Measurements from ENCODE around the gene RUNX3. TPM values are rescaled to one million over a fixed set of nuclear protein-coding genes. Genes with fewer than 3 reads are reported as not detected.

Gene RUNX3
- polyA plus RNA-seq, 1 donor (not counting 4 experiments of a cell fraction or from before 2014, with no cell fraction given): not detected

- H3K4me3 ChIP-seq (ENCODE audit: control insufficient read depth in 2 of 3, extremely low read depth in 1 of 3, insufficient read depth in 2 of 3, low read depth in 1 of 3, low read length in 3 of 3): no peak overlapping the region
- no peaks in the 10 kb centered on the region for H4K20me1 ChIP-seq (ENCODE audit: control insufficient read depth, extremely low read depth, insufficient read depth, low read length)
- no peaks in the 10 kb centered on the region for H3K4me1 ChIP-seq (ENCODE audit: control insufficient read depth, extremely low read depth, insufficient read depth, low read length)
- dilution Hi-C loops (cut with MboI; ENCODE audit: extremely low pct_ligation_motif_present, low sequenced_read_pairs): no loop called here
- no peak overlapping the region for H3K9ac ChIP-seq (ENCODE audit: control insufficient read depth, extremely low read depth, insufficient read depth, low read length)
- no peak overlapping the region for H3K27ac ChIP-seq (ENCODE audit: control insufficient read depth, insufficient read depth, low read length)
- no peak overlapping the region for H3K4me2 ChIP-seq (ENCODE audit: control insufficient read depth, extremely low read depth, insufficient read depth, low read depth, low read length)
- peaks cover 27% of the 10 kb centered on the region for H3K27me3 ChIP-seq (ENCODE audit: control insufficient read depth, extremely low read depth, insufficient read depth, low read length)
- no peaks in the 10 kb centered on the region for H3K36me3 ChIP-seq (ENCODE audit: control insufficient read depth in 2 of 2, extremely low read depth in 1 of 2, insufficient read depth in 2 of 2, low read length in 2 of 2)
- H2AFZ ChIP-seq (ENCODE audit: control insufficient read depth, low read length): no peak overlapping the region
- H3K9me3 ChIP-seq (ENCODE audit: control insufficient read depth, low read depth, low read length): no peaks in the 10 kb centered on the region
- TF ChIP-seq EZH2 (IDR thresholded peaks at IDR 0.05; ENCODE audit: low read length): no peak
- TF ChIP-seq, protein P1, sequence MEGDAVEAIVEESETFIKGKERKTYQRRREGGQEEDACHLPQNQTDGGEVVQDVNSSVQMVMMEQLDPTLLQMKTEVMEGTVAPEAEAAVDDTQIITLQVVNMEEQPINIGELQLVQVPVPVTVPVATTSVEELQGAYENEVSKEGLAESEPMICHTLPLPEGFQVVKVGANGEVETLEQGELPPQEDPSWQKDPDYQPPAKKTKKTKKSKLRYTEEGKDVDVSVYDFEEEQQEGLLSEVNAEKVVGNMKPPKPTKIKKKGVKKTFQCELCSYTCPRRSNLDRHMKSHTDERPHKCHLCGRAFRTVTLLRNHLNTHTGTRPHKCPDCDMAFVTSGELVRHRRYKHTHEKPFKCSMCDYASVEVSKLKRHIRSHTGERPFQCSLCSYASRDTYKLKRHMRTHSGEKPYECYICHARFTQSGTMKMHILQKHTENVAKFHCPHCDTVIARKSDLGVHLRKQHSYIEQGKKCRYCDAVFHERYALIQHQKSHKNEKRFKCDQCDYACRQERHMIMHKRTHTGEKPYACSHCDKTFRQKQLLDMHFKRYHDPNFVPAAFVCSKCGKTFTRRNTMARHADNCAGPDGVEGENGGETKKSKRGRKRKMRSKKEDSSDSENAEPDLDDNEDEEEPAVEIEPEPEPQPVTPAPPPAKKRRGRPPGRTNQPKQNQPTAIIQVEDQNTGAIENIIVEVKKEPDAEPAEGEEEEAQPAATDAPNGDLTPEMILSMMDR (optimal IDR thresholded peaks at IDR 0.05 in 1 of 3, IDR thresholded peaks at IDR 0.05 in 1 of 3, conservative IDR thresholded peaks at IDR 0.05 in 1 of 3; ENCODE audit: extremely low read depth in 1 of 3, insufficient read depth in 2 of 3, low read length in 3 of 3): no peak
- FAIRE-seq: no peak
- no peak for DNase-seq (ENCODE audit: low read depth, low spot score)
- no peaks in the 10 kb centered on the region for H3K79me2 ChIP-seq (ENCODE audit: control insufficient read depth, insufficient read depth, low read length)
- H3K9me1 ChIP-seq (ENCODE audit: control insufficient read depth, extremely low read depth, insufficient read depth, low read length): no peaks in the 10 kb centered on the region
Observed at GRCh38 chr1:24900486-24900849, 29.6 kb downstream of the RUNX3 start.

GRCh38 chr1:24899581-24900485 lies 30.2 kb downstream of the RUNX3 start:
- Histone ChIP-seq H2AFZ (ENCODE audit: control insufficient read depth, low read length) (no peak overlapping the region), H3K9ac (ENCODE audit: control insufficient read depth, extremely low read depth, insufficient read depth, low read length) (no peak overlapping the region), H3K4me3 (ENCODE audit: control insufficient read depth in 2 of 3, extremely low read depth in 1 of 3, insufficient read depth in 2 of 3, low read depth in 1 of 3, low read length in 3 of 3) (no peak overlapping the region), H3K9me3 (ENCODE audit: control insufficient read depth, low read depth, low read length) (no peaks in the 10 kb centered on the region), H3K27ac (ENCODE audit: control insufficient read depth, insufficient read depth, low read length) (no peak overlapping the region), H3K9me1 (ENCODE audit: control insufficient read depth, extremely low read depth, insufficient read depth, low read length) (no peaks in the 10 kb centered on the region), H3K4me1 (ENCODE audit: control insufficient read depth, extremely low read depth, insufficient read depth, low read length) (no peaks in the 10 kb centered on the region), H3K4me2 (ENCODE audit: control insufficient read depth, extremely low read depth, insufficient read depth, low read depth, low read length) (no peak overlapping the region), H3K27me3 (ENCODE audit: control insufficient read depth, extremely low read depth, insufficient read depth, low read length) (peaks cover 23% of the 10 kb centered on the region), H3K79me2 (ENCODE audit: control insufficient read depth, insufficient read depth, low read length) (no peaks in the 10 kb centered on the region), H4K20me1 (ENCODE audit: control insufficient read depth, extremely low read depth, insufficient read depth, low read length) (no peaks in the 10 kb centered on the region), H3K36me3 (ENCODE audit: control insufficient read depth in 2 of 2, extremely low read depth in 1 of 2, insufficient read depth in 2 of 2, low read length in 2 of 2) (no peaks in the 10 kb centered on the region)
- FAIRE-seq (no peak), DNase-seq (ENCODE audit: low read depth, low spot score) (no peak)
- dilution Hi-C loops (cut with MboI; ENCODE audit: extremely low pct_ligation_motif_present, low sequenced_read_pairs): no loop called here
- TF ChIP-seq EZH2 (IDR thresholded peaks at IDR 0.05; ENCODE audit: low read length): no peak
- TF ChIP-seq, protein P1 (optimal IDR thresholded peaks at IDR 0.05 in 1 of 3, IDR thresholded peaks at IDR 0.05 in 1 of 3, conservative IDR thresholded peaks at IDR 0.05 in 1 of 3; ENCODE audit: extremely low read depth in 1 of 3, insufficient read depth in 2 of 3, low read length in 3 of 3): no peak

All from keratinocyte (primary cell).